SW 1271 (cell line): ENCODE measurements around the gene ZNF440.
"Not testable (repeated sequence)": the region's sequence is repeated elsewhere in the genome, so short reads cannot be mapped to it uniquely, and the experiment has no call there.

ENCODE experiments used
- DNase-seq, 2 experiments: peaks; one replicate each; lab custom pipeline; 2025; lab: John Stamatoyannopoulos, UW

ZNF440 gene

DNA sequence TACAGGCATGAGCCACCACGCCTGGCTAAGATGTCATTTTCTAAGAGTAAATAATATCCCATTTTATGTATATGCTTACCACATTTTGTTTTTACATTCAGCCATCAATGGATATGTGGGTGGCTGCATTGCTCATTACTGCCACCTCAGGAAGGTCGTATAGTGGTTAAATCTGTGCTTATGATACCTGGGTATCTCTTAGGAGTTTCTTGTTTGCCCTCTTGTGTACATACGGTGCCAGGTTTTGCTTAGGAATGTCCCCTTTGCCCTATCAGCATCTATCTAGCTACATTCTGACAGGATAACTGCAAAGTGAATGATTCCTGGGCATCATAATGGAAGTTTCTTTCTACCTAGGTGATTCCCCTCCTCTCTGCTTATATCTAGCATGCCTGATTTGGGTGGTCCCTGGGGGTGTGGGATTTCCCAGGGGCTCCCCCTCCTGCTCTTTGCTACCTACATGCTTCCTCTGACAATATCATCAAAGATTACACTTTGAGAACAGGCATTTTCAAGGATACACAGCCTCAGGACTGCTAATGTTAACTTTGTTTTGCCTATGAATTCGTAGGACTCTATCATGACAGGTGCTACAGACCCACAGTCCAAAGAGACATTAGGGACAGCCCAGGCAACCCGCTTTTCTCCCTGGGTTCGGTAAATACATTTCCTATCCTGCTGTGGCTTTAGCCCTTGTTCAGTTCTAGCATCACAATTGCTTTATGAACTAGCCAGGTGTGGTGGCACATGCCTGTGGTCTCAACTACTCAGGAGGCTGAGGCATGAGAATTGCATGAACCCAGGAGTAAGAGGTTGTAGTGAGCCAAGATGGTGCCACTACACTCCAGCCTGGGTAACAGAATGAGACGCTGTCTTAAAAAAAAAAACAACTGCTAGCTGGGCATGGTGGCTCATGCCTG lies 15.1 kb downstream of the ZNF440 start:
- not testable (repeated sequence) for DNase-seq

GRCh38 chr19:11832253-11832912 lies 18.3 kb downstream of the ZNF440 start:
- DNase-seq, result no peak

GRCh38 chr19:11833541-11833940 lies 19.5 kb downstream of the ZNF440 start:
- DNase-seq, result no peak

DNA sequence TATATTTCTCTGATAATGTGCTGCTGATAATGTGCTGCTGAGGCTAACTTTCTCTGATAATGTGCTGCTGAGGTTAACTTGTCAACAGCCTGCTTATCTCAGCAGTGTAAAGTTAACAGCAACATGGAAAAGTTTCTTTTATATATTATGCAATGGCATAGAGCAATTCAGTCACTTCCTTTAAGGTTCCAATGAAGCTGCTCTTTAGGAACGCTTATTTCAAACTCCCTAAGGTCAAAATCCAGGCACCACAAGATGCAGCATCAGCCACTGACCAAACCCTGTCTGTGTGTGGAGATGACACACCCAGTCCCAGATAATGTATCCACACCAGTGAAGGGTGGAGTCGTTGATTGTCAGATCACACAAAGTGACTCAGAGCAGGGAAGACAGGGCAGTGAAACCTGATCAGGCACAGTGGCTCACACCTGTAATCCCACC lies 21.6 kb downstream of the ZNF440 start:
- DNase-seq, result not testable (repeated sequence)

- DNase-seq, result no peak
Measured at GRCh38 chr19:11843722-11844121, 29.6 kb downstream of the ZNF440 start.

DNA sequence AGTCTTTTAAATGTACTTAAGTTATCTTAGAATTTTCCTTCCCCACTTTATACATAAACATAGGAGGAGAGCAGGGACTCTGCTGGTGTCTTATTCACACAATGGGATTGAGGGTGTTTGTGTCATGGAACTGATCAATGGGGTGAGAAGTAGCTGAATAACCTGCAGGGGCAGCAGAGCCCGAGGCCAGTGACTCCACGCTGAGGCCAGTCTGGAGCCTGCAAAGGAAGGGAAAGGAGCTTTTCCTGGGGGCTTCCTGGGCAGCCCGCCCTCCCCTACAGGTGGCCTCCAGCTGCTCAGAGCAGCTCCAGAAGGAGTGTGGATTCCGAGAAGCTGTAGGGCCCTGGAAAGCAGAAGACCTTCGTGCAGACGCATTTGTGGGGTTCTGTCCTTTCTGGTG lies 33.5 kb downstream of the ZNF440 start:
- DNase-seq, result not testable (repeated sequence)

GRCh38 chr19:11848200-11848593 lies 34.1 kb downstream of the ZNF440 start:
- DNase-seq, result no peak

DNA sequence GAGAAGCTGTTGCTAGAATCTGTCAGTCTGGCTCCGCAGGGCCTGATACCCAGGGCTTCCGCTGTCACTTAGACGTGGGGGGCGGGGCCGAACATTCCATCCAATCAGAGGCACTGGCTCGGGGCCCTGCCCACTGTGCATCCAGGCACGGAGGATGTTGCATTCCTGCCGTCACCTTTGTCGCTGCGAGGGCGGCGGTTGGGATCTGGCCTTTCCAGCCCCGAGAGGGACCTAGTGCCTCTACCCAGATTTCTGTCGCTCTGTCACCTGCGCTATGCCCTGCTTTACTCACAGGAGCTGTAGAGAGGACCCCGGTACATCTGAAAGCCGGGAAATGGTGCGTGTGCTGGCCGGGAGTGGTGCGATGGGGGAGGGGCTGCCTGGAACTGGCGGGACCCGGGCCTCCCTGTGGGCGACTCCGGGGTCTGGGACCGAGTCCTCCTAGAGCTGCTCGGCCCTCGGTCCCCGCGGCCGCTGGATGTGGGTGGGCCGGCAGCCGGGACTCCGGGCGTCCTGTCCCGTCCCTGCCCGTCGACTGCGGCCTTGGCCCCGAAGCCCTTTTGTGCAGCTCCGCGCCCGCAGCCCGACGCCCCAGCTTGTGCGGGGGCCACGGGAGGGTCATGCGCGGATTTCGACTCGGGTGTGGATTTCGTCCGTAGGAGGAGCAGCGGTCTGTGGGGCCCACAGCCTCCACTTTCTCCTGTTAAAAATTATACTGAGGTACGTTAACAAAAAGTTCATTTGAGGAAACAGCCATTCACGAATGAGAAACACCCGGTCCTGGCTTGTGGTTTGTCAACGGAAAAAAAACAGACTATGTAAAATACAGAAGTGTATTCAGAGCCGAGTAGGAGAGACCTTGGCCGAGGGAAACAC lies 34.8 kb downstream of the ZNF440 start, which contains the start of gene ZNF439:
ZNF439 (plus strand) TSS at position 133 of the 876 bp plus-strand sequence; CDS start at position 275, 142 bp downstream.
- peak; percentile 79 to 88 for DNase-seq

DNA sequence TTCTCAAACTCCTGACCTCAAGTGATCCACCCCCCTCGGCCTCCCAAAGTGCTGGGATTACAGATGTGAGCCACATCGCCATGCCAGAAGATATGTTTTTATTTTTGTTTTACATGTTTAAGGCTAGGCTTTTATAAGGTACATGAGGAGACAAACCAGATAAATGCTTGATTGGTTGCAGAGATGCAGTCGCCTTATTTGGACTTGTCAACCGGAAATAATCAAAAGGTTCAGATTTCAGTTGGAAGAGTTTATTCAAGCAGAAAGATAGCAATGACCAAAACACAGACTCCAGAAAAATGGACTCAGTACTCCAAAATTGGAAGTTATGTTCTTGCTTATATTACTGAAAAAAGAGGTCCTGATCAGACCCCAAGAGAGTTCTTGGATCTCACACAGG lies 36.2 kb downstream of the ZNF440 start:
- DNase-seq, result not testable (repeated sequence)

GRCh38 chr19:11853358-11853757 lies 39.3 kb downstream of the ZNF440 start:
- no peak for DNase-seq

DNA sequence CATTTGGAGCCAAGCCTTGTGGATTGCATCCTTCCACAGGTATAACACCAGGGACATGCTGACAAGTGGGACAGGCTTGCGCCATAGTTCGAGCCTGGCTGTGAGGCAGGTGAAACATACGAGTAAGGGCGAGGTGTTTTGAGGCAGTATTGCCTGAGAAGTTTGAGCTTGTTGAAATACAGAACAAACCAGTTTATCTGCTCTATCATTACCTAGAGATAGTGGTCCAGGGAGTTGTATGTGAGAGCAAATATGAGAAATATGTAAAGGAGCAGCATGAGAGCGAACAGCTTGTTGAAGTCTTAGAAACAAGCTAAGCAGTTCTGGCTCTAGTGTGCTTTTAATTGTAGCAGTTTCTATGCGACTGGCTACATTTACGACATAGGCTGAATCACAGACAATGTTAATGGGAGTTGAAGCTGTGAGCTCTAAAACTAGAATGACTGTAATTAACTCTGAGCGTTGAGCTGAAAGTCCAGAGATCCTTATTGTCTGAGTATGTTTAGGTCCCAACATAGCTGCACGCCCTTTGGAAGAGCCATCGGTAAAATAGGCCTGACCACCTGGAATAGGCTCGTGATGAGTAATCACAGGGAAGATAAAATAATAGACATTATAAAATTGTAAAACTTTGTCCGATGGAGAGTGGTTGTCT lies 42.6 kb downstream of the ZNF440 start:
- DNase-seq, result no peak

DNA sequence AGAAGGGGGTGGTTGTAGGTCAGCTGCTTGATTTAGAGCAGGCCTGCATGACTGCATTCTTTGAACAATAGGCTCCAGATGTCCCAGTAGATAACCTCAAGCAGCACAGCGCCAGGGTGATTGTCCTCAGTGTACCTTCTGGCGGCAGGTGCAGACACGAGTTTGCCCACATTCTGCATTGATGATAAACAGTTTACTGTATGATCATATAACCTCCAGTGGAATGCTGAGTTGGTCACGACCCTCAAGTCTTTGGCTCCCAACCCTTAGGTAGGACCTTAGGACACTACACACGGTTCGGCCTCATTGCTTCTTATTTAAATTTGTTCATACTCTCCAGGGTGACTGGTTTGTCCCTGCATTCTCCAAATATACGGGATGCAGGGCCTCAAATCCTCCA lies 46.6 kb downstream of the ZNF440 start:
- DNase-seq, result no peak

- no peak for DNase-seq
Measured at GRCh38 chr19:11861301-11861700, 47.2 kb downstream of the ZNF440 start.

DNA sequence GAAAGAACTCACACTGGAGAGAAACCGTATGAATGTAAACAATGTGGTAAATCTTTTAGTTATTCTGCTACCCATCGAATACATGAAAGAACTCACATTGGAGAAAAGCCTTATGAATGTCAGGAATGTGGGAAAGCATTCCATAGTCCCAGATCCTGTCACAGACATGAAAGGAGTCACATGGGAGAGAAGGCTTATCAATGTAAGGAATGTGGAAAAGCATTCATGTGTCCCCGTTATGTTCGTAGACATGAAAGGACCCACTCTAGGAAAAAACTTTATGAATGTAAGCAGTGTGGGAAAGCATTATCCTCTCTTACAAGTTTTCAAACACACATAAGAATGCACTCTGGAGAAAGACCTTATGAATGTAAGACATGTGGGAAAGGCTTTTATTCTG lies 53.7 kb downstream of the ZNF440 start:
- not testable (repeated sequence) for DNase-seq

DNA sequence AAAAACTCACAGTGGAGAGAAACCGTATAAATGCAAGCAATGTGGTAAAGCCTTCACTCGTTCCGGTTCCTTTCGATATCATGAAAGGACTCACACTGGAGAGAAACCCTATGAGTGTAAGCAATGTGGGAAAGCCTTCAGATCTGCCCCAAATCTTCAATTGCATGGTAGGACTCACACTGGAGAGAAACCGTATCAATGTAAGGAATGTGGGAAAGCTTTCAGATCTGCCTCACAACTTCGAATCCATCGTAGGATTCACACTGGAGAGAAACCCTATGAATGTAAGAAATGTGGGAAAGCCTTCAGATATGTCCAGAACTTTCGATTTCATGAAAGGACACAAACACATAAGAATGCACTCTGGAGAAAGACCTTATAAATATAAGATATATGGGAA lies 54.1 kb downstream of the ZNF440 start:
- no peak for DNase-seq

- no peak for DNase-seq
Measured at GRCh38 chr19:11872624-11873023, 58.6 kb downstream of the ZNF440 start.

DNA sequence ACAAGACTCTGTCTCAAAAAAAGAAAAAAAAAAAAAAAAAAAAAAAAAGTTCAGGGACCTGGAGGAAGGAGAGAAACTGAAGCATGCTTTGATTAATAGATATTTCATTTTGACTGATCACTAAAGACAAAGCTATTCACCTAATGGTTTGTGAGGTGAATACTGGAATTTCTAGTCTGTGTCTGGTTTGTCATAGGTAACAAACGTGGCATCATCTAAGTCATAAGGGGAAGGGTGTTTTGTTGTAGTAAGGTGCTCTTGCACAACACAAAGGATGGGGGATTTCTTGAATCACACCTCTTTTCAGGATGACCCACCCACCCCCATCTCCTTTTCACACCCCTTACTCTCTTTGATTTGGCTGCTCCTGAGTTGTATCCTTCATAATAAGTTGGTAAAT lies 59.7 kb downstream of the ZNF440 start:
- no peak for DNase-seq

DNA sequence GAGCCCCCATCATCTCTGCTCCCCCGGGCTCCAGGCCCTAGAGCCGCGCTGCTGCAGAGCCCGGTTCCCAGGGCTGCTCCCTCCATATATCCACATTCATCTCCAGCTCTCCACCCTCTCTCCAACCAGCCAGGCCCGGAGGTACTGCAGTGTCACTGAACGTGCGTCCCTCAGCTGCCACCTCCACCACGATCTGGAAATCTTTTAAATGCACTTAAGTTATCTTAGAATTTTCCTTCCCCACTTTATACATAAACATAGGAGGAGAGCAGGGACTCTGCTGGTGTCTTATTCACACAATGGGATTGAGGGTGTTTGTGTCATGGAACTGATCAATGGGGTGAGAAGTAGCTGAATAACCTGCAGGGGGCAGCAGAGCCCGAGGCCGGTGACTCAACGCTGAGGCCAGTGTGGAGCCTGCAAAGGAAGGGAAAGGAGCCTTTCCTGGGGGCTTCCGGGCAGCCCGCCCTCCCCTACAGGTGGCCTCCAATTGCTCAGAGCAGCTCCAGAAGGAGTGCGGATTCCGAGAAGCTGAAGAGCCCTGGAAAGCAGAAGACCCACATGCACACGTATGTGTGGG lies 65.7 kb downstream of the ZNF440 start:
- not testable (repeated sequence) for DNase-seq

DNA sequence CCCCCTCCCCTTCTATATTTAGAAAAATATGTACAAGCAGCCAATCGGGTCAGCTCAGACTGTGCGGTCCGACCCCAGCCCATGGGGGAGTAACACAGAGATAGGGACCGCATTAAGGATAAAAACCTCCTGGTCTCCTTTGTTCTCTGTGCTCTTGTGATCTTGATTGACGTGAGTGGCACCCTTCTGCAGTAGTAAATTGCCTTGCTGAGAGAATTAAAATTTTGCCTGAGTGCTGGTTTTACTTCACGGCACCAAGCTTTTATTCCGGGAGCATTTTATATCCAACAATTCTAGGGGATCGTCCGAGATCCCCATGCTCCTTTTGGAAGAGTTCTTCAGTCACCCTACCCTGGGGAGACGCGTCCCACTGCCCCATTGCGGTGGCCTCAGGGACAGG lies 66.5 kb downstream of the ZNF440 start:
- no peak for DNase-seq

DNA sequence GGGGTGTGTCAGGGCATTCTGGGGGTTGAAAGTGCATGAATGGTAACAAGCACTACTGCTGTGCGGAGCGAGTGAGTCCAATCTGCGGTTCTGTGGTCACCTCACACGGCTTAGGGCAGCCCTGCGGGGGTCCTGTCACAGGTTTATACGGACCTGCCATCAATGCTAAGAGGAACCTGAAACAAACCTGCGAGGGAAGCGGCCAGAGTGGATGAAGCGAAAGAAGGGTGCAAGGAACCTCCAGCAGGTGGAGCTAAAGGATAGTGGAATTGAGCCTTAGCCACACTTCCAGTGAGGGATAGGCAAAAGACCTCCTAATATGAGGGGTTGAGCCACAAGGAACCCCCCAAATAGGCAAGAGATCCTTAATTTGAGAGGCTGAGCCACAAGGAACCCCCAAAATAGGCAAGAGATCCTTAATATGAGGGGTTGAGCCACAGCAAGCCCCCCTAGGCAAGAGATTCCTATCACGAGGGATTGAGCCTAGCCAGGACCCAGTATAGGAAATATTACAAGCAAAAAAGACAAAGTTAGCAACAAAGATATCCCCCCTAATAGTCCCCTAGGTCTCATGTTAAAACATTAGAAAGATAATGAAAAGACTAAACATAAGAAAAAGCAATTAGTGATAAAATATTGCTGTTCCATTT lies 67.2 kb downstream of the ZNF440 start:
- peak in 1 of 2 experiments; percentile 22 for DNase-seq

DNA sequence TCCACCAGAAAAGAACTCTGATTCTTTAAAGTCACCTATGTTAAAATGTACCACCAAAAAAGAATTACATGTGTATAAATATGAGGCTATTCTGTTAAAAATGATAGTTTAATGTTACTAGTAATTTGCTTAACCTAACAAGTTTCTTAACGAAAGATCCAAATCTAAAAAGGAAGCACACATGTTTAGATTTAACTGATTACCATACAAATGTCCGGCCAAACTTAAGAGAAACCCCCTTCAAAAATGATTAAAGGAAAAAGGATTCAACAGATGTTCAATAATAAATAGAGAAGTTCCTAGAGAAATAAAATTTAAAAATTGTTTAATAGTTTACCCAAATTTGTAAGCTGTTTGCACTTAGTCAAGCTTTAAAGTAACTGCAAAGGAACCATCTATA lies 68.5 kb downstream of the ZNF440 start:
- no peak for DNase-seq
